GM18951 (cell line): ENCODE data around the gene ZNF43.
"Not testable (repeated sequence)": the region's sequence is repeated elsewhere in the genome, so short reads cannot be mapped to it uniquely, and the experiment has no call there.

Experiments used
- POLR2A ChIP-seq: IDR thresholded peaks from 4 replicates; pipeline ENCODE4 v1.6.1; 2011; ENCODE audit warnings: mild to moderate bottlenecking; ENCODE audit not compliant: insufficient read length, insufficient read depth; ENCODE audit errors: extremely low read depth
- in situ Hi-C: fragments of 300-500 bp; cut with MboI; formaldehyde crosslinking; loops from one replicate; pipeline ENCODE4 v1.12.0; 2022; ENCODE audit warnings: low sequenced_read_pairs, mixed read lengths, inconsistent platforms; ENCODE audit not compliant: unreplicated experiment

ZNF43 gene

GRCh38 chr19:21765151-21765550 lies 70.8 kb downstream of the ZNF43 start:
- in situ Hi-C loops, result no loop called here
- no peak for TF ChIP-seq POLR2A

GRCh38 chr19:21761547-21761946 lies 74.4 kb downstream of the ZNF43 start:
- in situ Hi-C loops, result not testable (repeated sequence)

GRCh38 chr19:21758296-21758695 lies 77.7 kb downstream of the ZNF43 start:
- TF ChIP-seq POLR2A, result no peak
- in situ Hi-C loops, result no loop called here

GRCh38 chr19:21755555-21755954 lies 80.4 kb downstream of the ZNF43 start:
- in situ Hi-C loops, result not testable (repeated sequence)
